Stomach (tissue), 19 donors: ENCODE results near the gene SPRED3. TPM values are rescaled to one million over a fixed set of nuclear protein-coding genes. Genes with fewer than 3 reads are reported as not detected.
"Not testable (repeated sequence)": the region's sequence is repeated elsewhere in the genome, so short reads cannot be mapped to it uniquely, and the experiment has no call there.

Source experiments
- DNase-seq, 2 donors: peaks; one replicate each; pipeline versions ENCODE4 v3.0.0 to v3.0.0-alpha.2; 2013 to 2019
- H3K27ac ChIP-seq, 5 donors: fragments of 200-600 bp in 4 of 5; sonication (generic) in 4 of 5; one replicate each; pipeline ENCODE4 v1.5.1; 2013 to 2019; ENCODE audit warnings: mild to moderate bottlenecking in 1 of 5, moderate library complexity in 1 of 5
- H3K27me3 ChIP-seq, 3 donors: fragments of 200-600 bp; sonication (generic); one replicate each; pipeline ENCODE4 v1.5.1; 2017 to 2019; ENCODE audit warnings: mixed run types in 1 of 3
- H3K36me3 ChIP-seq, 4 donors: fragments of 200-600 bp; sonication (generic); 1 replicate in 3 of 4; 2 replicates in 1 of 4; pipeline ENCODE4 v1.5.1; 2016 to 2019
- H3K4me1 ChIP-seq, 4 donors: fragments of 200-600 bp; sonication (generic); one replicate each; pipeline ENCODE4 v1.5.1; 2016 to 2019
- H3K4me3 ChIP-seq, 4 donors: fragments of 200-600 bp; sonication (generic) in 3 of 4; one replicate each; pipeline ENCODE4 v1.5.1; 2016 to 2019; ENCODE audit warnings: mild to moderate bottlenecking in 1 of 4
- H3K9me3 ChIP-seq, 4 donors: fragments of 200-600 bp; sonication (generic); one replicate each; pipeline ENCODE4 v1.5.1; 2016 to 2019
- CTCF ChIP-seq, 7 experiments: fragments of 450-650 bp in 4 of 7; fragments of 200-600 bp in 3 of 7; sonication (generic) in 3 of 7; IDR thresholded peaks; one replicate each; pipeline ENCODE4 v1.5.1; 2016 to 2019; ENCODE audit warnings: antibody characterized with exemption in 7 of 7, control low read depth in 2 of 7, mild to moderate bottlenecking in 1 of 7
- EP300 ChIP-seq: sonication (generic); formaldehyde crosslinking; IDR thresholded peaks from one replicate; pipeline ENCODE4 v1.6.1; 2017; ENCODE audit warnings: antibody characterized with exemption
- POLR2A ChIP-seq, 4 donors: fragments of 450-650 bp; IDR thresholded peaks; one replicate each; pipeline ENCODE4 v1.6.1; 2016; ENCODE audit warnings: antibody characterized with exemption in 4 of 4, control low read depth in 2 of 4, mild to moderate bottlenecking in 1 of 4, moderate library complexity in 1 of 4
- POLR2AphosphoS5 ChIP-seq, 3 donors: sonication (generic); formaldehyde crosslinking; IDR thresholded peaks; one replicate each; pipeline ENCODE4 v1.6.1; 2016; ENCODE audit warnings: antibody characterized with exemption in 3 of 3
- WGBS, 5 donors: extraction: QIAGEN DNeasy Blood & Tissue Kit in 3 of 5; methylation state at CpG; one replicate each; pipeline versions ENCODE4 v1.1.5 to v1.1.7; 2013 to 2018; 5-methylcytosine and 5-hydroxymethylcytosine counted together
- intact Hi-C: fragments of 100-400 bp; cut with DNase I; formaldehyde crosslinking; loops from one replicate; pipeline ENCODE4 v1.15.1; 2023; ENCODE audit warnings: low total_unique reads
- long read RNA-seq, 10 donors: transcript quantifications; one replicate each; lab custom pipeline, GENCODE V29; 2026
- polyA plus RNA-seq, 3 donors: library from polyadenylated mRNA; stranded (reverse); fragments of 200-250 nt; gene quantifications; one replicate each; pipeline ENCODE4 v1.2.3, GENCODE V29; 2013
- total RNA-seq, 5 donors: library from RNA; depleted of rRNA; stranded (reverse); fragments of >200 nt; gene quantifications; one replicate each; pipeline versions ENCODE4 v1.1.0 to v1.2.3, GENCODE V29; 2014 to 2016
- donor health status: healthy with polysubstance abuse.
- donor health status: Bipolar disorder and iron deficiency.
- donor health status: healthy.

Gene SPRED3
- total RNA-seq (1 to 10 TPM in 2 of 5 donors, not detected in 3; 1.7 to 3.6 TPM), polyA plus RNA-seq (under 1 TPM in 2 of 3 donors, not detected in 1; 0.12 to 0.33 TPM)
- long read RNA-seq, donor 1, result 0 reads
- long read RNA-seq, donor 2, result 0 reads
- long read RNA-seq, donor 3, result 0 reads
- long read RNA-seq, donor 4, result 0 reads
- long read RNA-seq, donor 5, result 0 reads
- long read RNA-seq, donor 6, result 0 reads
- long read RNA-seq, donor 7, result 0 reads
- long read RNA-seq, donor 8, result 0 reads
- long read RNA-seq, donor 9, result 0 reads
- long read RNA-seq, donor 10, result 0 reads

- peak; percentile 42 to 69 for DNase-seq
- intact Hi-C loops, result loop anchor here (10.0 kb wide), 1 partner anchor 226 kb away; the partner anchor contains the start of genes EIF3K and MAP4K1
- H3K27me3 ChIP-seq, result peaks cover 5 to 85% (median 23%) of the 10 kb centered on the region in 3 donors
Observed at GRCh38 chr19:38388349-38389100, at the start of gene SPRED3. Gene SPRED3, plus strand, starts transcription at chr19:38388697. Its CDS starts 1,606 bp downstream, at chr19:38390303.

GRCh38 chr19:38339011-38339410, 49.5 kb upstream of the SPRED3 start:
- DNase-seq, intact Hi-C loops, H3K4me3 ChIP-seq, H3K27ac ChIP-seq, H3K9me3 ChIP-seq, H3K27me3 ChIP-seq: not testable (repeated sequence)
- H3K4me1 ChIP-seq, result peaks cover 7 to 27% (median 17%) of the 10 kb centered on the region in 4 donors
- WGBS, 5 donors, result 55 to 64% (median 56%) methylated on average over 4 of the region's 4 CpGs
- H3K36me3 ChIP-seq, result peaks cover 0 to 38% (median 2%) of the 10 kb centered on the region in 4 donors

More at GRCh38 chr19:38388349-38389100, at the start of gene SPRED3:
- H3K4me3 ChIP-seq, result peak within 1 kb of the TSS; percentile 47 to 57 (median 54)
- peaks cover 38 to 52% (median 43%) of the 10 kb centered on the region in 4 donors for H3K4me1 ChIP-seq
- no peaks in the 10 kb centered on the region for H3K9me3 ChIP-seq
- H3K36me3 ChIP-seq, result peaks cover 4 to 26% (median 20%) of the 10 kb centered on the region in 4 donors
- TF ChIP-seq CTCF (IDR thresholded peaks at IDR 0.05) (no peak), POLR2AphosphoS5 (IDR thresholded peaks at IDR 0.05) (no peak), EP300 (no peak), POLR2A (IDR thresholded peaks at IDR 0.05) (no peak)
- 0 to 2% (median 1%) methylated on average over 17 to 38 of the region's 46 CpGs for WGBS, 5 donors
- H3K27ac ChIP-seq, result peak within 1 kb of the TSS in 4 of 5 donors; percentile 53 to 80 (median 75)

GRCh38 chr19:38340927-38341326, 47.6 kb upstream of the SPRED3 start:
- Histone ChIP-seq H3K36me3 (peaks cover 0 to 42% (median 4%) of the 10 kb centered on the region in 4 donors), H3K4me3 (no peak overlapping the region), H3K9me3 (no peaks in the 10 kb centered on the region), H3K27me3 (no peaks in the 10 kb centered on the region), H3K4me1 (peaks cover 7 to 21% (median 15%) of the 10 kb centered on the region in 4 donors), H3K27ac (no peak overlapping the region)
- no peak for TF ChIP-seq EP300
- TF ChIP-seq POLR2AphosphoS5 (IDR thresholded peaks at IDR 0.05), result no peak
- no peak for TF ChIP-seq CTCF (IDR thresholded peaks at IDR 0.05)
- no peak for TF ChIP-seq POLR2A (IDR thresholded peaks at IDR 0.05)
- intact Hi-C loops, result no loop called here
- WGBS, 5 donors, result 91 to 96% (median 92%) methylated on average over 2 of the region's 2 CpGs
- DNase-seq, result no peak

GRCh38 chr19:38346837-38347236, 41.7 kb upstream of the SPRED3 start:
- Histone ChIP-seq H3K4me1 (no peaks in the 10 kb centered on the region), H3K4me3 (no peak overlapping the region), H3K9me3 (no peaks in the 10 kb centered on the region), H3K27ac (no peak overlapping the region), H3K36me3 (peaks cover 0 to 23% (median 4%) of the 10 kb centered on the region in 4 donors), H3K27me3 (peaks cover 0 to 7% (median 0%) of the 10 kb centered on the region in 3 donors)
- intact Hi-C loops, result no loop called here
- TF ChIP-seq CTCF (IDR thresholded peaks at IDR 0.05), result no peak
- no peak for TF ChIP-seq POLR2A (IDR thresholded peaks at IDR 0.05)
- no peak for TF ChIP-seq EP300
- no peak for TF ChIP-seq POLR2AphosphoS5 (IDR thresholded peaks at IDR 0.05)
- no peak for DNase-seq
- 74 to 83% (median 77%) methylated on average over 4 of the region's 4 CpGs for WGBS, 5 donors
